ENCODE data around the gene HMCN1. TPM values are rescaled to one million over a fixed set of nuclear protein-coding genes. Genes with fewer than 3 reads are reported as not detected.
"Not testable (repeated sequence)": the region's sequence is repeated elsewhere in the genome, so short reads cannot be mapped to it uniquely, and the experiment has no call there.

The HMCN1 gene
- polyA plus RNA-seq, 3 donors = 37.3 to 51.2 (median 46.1) TPM

DNA sequence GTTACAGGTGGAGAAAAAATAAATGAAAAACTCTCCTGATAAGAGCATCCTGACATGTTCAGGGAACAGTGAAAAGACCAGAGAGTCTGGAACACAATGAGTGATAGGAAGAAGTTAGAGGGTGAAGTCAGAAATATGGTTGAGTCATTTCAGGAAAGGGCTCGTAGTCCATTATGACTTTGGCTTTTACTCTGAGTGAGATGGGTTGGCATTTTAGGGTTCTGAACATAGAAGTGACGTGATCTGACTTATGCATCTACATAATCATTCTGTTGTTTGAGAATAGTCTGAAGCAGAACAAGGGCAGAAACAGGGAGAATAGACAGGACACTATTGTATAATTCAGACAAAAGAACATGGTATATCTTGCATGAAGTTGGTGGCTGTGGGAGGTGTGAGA, 5.8 kb downstream of the HMCN1 start:
- no peak for DNase-seq

- DNase-seq = no peak
Measured at GRCh38 chr1:185741551-185741950, 7.4 kb downstream of the HMCN1 start.

- no peak for DNase-seq
Measured at GRCh38 chr1:185742403-185742802, 8.2 kb downstream of the HMCN1 start.

- DNase-seq = no peak
Measured at GRCh38 chr1:185745165-185745564, 11.0 kb downstream of the HMCN1 start.

DNA sequence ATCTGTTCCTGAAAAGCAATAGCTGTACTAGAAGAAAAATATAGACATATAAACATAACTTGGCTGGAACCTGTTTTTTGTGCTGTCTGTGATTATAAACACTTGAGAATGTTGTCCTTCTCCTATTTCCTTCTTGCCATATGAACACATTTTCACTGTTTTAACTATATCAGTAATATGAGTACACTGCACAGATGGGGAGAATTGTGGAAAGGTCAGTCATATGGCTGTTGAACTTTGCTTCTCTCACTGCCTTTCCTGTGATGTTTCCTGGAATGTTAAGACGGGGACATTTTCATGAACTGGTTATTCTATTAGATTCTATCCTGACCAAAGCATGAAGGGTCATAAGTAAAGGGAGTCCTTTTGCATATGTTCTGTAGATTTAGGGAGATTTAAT, 24.9 kb downstream of the HMCN1 start:
- DNase-seq = no peak

DNA sequence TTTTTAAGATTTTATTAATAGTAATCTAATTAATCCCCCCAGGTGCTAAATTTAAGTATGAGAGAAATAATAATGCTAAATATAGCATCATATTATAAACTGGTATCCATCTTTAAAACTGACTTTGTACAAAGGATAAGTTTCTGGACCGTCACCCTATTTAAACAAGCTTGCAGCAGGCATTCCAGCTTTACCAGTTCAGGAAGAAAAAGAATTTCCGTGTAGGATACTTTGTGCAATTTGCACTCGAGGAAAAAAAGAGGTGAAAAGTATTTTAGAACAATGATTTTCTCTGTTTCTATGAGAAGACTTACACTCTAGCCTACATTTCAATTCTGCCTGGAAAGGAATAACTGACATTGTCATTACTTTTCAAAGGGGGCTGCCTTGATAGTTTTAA, 27.6 kb downstream of the HMCN1 start:
- no peak for DNase-seq

- DNase-seq = no peak
Measured at GRCh38 chr1:185767508-185768120, 33.4 kb downstream of the HMCN1 start.

GRCh38 chr1:185768371-185768770, 34.2 kb downstream of the HMCN1 start:
- DNase-seq = no peak

GRCh38 chr1:185769136-185769535, 34.9 kb downstream of the HMCN1 start:
- no peak for DNase-seq

DNA sequence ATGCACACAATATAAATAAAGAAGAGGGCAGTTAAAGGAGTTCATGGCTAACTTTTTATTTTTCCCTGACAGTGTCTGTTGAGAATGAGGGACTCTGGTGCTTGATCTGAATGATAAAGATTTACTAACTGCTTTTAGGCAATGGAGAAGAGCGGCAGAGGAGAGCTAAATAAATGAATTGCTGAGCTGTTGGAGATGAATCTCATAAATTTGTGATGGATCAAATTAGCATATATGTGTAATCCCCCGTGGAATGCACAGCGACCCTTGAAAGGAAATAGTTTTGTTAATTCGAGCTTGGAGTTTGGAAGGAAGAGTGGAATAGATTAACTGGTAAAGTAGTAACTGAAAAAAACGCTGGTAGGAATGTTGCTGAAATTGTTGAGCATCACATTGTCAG, 40.2 kb downstream of the HMCN1 start:
- DNase-seq = no peak

DNA sequence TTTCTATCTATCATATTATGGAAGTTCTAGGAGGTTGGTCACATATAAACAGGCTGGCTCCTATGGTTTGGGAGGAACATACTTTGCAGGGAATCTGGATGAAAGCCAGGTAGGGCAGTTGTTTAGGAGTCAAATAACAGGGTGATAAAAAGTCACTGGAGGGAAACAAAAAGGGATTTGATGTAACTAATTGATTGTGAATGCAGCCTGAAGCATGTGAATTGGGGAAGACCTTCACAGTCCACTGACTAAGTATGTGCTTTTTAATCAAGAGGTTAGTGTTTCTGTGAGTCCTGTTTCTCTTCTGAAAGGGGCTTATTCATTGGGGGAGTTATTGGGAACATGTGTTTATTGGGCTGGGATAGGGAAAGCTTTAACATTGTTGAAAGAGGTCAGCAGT, 41.3 kb downstream of the HMCN1 start:
- peak; percentile 52 for DNase-seq

GRCh38 chr1:185776522-185776921, 42.3 kb downstream of the HMCN1 start:
- no peak for DNase-seq

GRCh38 chr1:185783860-185784259, 49.7 kb downstream of the HMCN1 start:
- not testable (repeated sequence) for DNase-seq

DNA sequence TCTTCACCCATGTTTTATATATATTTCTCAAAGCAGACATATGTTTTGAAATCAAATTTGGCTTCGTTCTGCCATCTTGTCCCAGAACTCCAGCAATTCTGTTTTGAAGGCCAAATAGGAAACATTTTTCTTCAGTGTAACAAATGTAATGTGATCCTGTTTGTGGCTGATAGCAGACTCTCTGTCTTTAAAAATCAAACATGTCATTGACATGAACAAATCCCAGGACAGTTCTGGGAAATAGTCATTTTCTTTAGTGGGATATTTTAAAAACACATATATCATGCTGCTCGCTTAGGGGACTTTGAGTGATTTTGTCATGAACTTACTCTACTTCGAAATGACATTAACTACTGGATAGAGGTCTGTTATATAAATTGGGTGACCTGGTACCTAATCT, 51.4 kb downstream of the HMCN1 start:
- no peak for DNase-seq

DNA sequence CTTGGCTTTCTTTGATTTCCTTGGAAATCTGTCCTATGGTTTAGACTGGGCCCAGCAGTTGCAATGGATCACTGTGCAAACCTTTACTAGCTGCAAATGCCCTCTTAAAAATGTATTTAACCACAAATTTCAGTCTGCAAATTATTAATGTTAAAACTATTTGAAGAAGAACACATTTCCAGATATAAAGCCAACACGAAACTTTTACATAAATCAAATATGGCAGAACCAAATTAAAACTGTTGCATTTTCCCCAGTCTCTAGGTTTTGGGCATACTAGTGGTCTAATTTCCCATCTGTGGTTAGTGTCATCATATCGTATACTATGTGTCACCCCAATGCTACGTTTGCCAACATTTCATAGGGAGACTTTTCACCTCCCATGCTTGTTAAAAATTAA, 52.3 kb downstream of the HMCN1 start:
- no peak for DNase-seq

GRCh38 chr1:185787238-185787637, 53.0 kb downstream of the HMCN1 start:
- no peak for DNase-seq

DNA sequence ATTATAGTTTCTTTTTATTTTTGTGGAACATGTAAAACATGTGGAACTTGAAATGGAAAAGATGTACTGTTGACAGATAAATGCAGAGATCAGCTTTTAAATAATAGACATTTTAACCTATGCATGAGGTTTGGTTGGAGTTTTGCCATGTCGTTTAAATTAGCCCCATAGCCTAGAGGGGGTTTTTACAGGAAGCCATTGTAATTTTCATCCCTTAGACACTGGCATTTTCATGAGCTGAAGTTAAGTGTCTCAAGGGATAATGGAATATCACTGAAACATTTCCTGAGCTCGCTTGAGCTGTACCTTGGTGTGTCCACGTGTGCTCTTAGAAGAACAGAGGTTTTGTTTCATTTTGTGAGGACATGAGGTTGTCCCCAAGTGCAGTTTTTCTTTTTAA, 54.2 kb downstream of the HMCN1 start:
- DNase-seq = no peak

DNA sequence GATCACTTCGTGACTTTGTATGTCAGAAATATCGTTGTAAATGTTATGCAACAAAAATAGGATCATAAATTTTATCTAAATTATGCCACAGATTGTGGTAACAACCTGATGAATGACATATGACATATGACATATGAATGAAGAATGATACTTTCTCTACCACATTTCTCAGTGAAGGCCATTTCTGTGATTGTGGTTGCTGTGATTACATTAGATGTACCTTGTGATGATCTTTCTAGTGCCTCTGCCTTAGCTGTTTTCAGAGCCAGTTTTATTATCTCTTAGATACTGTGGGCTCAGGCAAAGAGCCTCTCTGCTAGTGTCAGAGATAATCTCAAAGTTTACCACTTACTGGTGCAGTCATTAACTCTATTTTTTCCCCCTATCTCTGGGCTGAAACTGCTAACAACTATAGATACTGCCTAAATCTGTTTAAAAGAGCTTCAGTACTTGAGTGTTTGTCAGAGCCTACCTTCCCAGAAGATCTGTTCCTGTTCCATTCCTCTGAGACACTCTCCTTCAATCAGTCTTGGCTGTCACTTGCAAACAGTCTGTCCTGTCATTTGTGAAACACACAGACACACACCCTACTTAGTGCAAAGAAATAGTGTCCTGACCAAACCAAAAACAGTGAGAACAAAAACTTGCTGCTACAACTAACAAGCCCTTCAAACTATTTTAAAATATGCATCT, 55.5 kb downstream of the HMCN1 start:
- no peak for DNase-seq

DNA sequence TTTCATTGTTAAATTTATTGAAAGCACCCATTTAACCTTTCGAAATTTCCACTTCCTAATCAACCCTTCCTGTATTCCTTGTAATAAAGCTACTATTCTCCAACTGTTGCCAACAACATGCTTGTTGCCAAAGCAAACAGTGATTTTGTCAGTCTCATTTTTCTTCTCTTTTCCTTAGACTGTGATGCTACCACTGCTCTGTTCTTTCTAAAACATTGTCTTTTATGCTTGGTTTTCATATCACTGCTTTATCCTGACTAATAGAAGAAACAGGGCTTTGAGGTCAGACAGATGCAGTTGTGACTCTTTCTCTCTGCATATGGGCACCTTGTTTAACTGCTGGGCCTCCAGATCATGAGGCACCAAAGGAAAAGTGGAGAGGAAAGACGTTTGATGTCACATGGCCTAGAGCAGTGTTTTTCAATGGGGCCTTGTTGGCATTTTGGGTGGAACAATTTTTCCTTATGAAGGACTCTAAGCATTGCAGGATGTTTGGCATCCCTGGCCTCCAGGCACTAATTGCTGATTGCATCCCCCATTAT, 56.1 kb downstream of the HMCN1 start:
- DNase-seq = peak; percentile 51

GRCh38 chr1:185792040-185792439, 57.8 kb downstream of the HMCN1 start:
- DNase-seq = no peak

GRCh38 chr1:185794495-185794894, 60.3 kb downstream of the HMCN1 start:
- DNase-seq = not testable (repeated sequence)

GRCh38 chr1:185795181-185795580, 61.0 kb downstream of the HMCN1 start:
- DNase-seq = no peak

GRCh38 chr1:185798505-185798904, 64.3 kb downstream of the HMCN1 start:
- DNase-seq = no peak

DNA sequence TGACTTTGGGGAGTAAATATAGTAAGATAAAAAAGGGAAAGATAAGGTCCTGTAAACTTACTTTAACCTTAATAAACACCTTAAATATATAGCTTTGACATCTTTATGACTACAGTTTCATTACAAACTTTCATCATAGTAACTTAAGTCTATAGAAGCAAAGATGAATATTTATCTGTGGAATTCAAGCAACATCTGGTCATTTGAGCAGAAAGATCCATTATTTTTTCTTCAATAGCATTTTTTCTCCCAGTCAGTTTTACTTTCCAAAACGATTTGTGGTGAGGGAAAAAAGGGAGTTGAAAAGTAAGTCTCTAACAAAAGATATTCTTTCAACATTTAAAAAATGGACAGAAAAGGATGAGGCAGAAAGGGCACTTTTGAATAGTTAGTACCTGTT, 69.0 kb downstream of the HMCN1 start:
- DNase-seq = no peak
